T1000 (cell line): Measurements from ENCODE around the gene JMJD8.

Experiments used
- DNase-seq: peaks from one replicate; lab custom pipeline; 2025; ENCODE audit warnings: mixed read lengths; lab: John Stamatoyannopoulos, UW

The JMJD8 gene

GRCh38 chr16:721765-722540 is 37.8 kb upstream of the JMJD8 start:
- no peak for DNase-seq

- DNase-seq: peak; percentile 84
These were observed 37.0 kb upstream of the JMJD8 start, which contains the start of gene ANTKMT for GRCh38 chr16:720990-721764. Gene ANTKMT, plus strand, starts transcription at chr16:721146. Its CDS starts 129 bp downstream, at chr16:721275.

GRCh38 chr16:720447-720989 is 36.4 kb upstream of the JMJD8 start:
- DNase-seq: peak; percentile 30

GRCh38 chr16:719815-720446 is 35.8 kb upstream of the JMJD8 start:
- no peak for DNase-seq

- no peak for DNase-seq
These were observed 34.8 kb upstream of the JMJD8 start for GRCh38 chr16:718922-719321.

- no peak for DNase-seq
These were observed 34.3 kb upstream of the JMJD8 start for GRCh38 chr16:718389-718788.

GRCh38 chr16:717450-718245 is 33.5 kb upstream of the JMJD8 start:
- no peak for DNase-seq

- no peak for DNase-seq
These were observed 32.7 kb upstream of the JMJD8 start for GRCh38 chr16:716768-717325.

GRCh38 chr16:716200-716568 is 32.0 kb upstream of the JMJD8 start:
- no peak for DNase-seq

GRCh38 chr16:715477-716199 is 31.5 kb upstream of the JMJD8 start:
- DNase-seq: no peak

GRCh38 chr16:714558-715476 is 30.7 kb upstream of the JMJD8 start, which contains the start of gene METRN:
Gene METRN, plus strand, starts transcription at chr16:715118. Its CDS starts 172 bp downstream, at chr16:715290.
- peak; percentile 88 for DNase-seq

GRCh38 chr16:714079-714478 is 29.9 kb upstream of the JMJD8 start:
- no peak for DNase-seq

GRCh38 chr16:712740-713250 is 28.7 kb upstream of the JMJD8 start:
- peak; percentile 87 for DNase-seq

- peak; percentile 77 for DNase-seq
These were observed 27.6 kb upstream of the JMJD8 start for GRCh38 chr16:711548-712320.

GRCh38 chr16:711084-711483 is 26.9 kb upstream of the JMJD8 start:
- no peak for DNase-seq

GRCh38 chr16:710500-711075 is 26.5 kb upstream of the JMJD8 start:
- no peak for DNase-seq

GRCh38 chr16:709566-710499 is 25.7 kb upstream of the JMJD8 start:
- DNase-seq: peak; percentile 81
